ENCODE measurements around the gene IGFBP7.

- no peak for TF ChIP-seq POLR2A (IDR thresholded peaks at IDR 0.05)
- TF ChIP-seq CTCF (IDR thresholded peaks at IDR 0.05 in 4 of 5, conservative IDR thresholded peaks at IDR 0.05 in 1 of 5): no peak
Observed at GRCh38 chr4:57084360-57084759, 25.8 kb downstream of the IGFBP7 start.

All from gastrocnemius medialis (tissue), 4 donors.